Activated naive CD8-positive, alpha-beta T cell treated with anti-CD3 and anti-CD28 coated beads, Interleukin-2, amount 50 U/mL, for 16 hours (primary cell): ENCODE results near the gene WBP1.

Experiments used
- DNase-seq: peaks from one replicate; pipeline ENCODE4 v3.0.0-alpha.2; 2020; ENCODE audit warnings: low read depth, low spot score

Gene WBP1

GRCh38 chr2:74502720-74503505 is 44.7 kb downstream of the WBP1 start:
- no peak for DNase-seq

GRCh38 chr2:74503506-74504475 is 45.6 kb downstream of the WBP1 start:
- no peak for DNase-seq

GRCh38 chr2:74504591-74504990 is 46.4 kb downstream of the WBP1 start:
- no peak for DNase-seq

GRCh38 chr2:74505448-74506246 is 47.4 kb downstream of the WBP1 start:
- no peak for DNase-seq

- peak; percentile 98 for DNase-seq
Observed at GRCh38 chr2:74507145-74507925, 49.1 kb downstream of the WBP1 start, which contains the start of gene PCGF1. Gene PCGF1, minus strand, starts transcription at chr2:74507695. Its CDS starts 27 bp downstream, at chr2:74507668.

GRCh38 chr2:74507926-74508520 is 49.8 kb downstream of the WBP1 start:
- no peak for DNase-seq

GRCh38 chr2:74510272-74510671 is 52.0 kb downstream of the WBP1 start:
- no peak for DNase-seq
